Measurements from ENCODE around the gene RFTN1. TPM values are rescaled to one million over a fixed set of nuclear protein-coding genes. Genes with fewer than 3 reads are reported as not detected.

The RFTN1 gene
- total and polyA plus RNA-seq, 2 donors (not counting 1 experiment from before 2014, with no cell fraction given) = 35.1 to 35.5 TPM

- Histone ChIP-seq H3K9me3 (ENCODE audit: control insufficient read depth, insufficient read depth, low read depth, low read length) (no peaks in the 10 kb centered on the region), H3K79me2 (ENCODE audit: control insufficient read depth, insufficient read depth, low read length) (no peaks in the 10 kb centered on the region), H2AFZ (ENCODE audit: low read length) (no peak overlapping the region), H3K27me3 (ENCODE audit: control insufficient read depth, insufficient read depth, low read length) (no peaks in the 10 kb centered on the region), H3K36me3 (ENCODE audit: control insufficient read depth, insufficient read depth, low read length) (peaks cover 3% of the 10 kb centered on the region), H3K9ac (ENCODE audit: insufficient read depth, low read length) (no peak overlapping the region), H4K20me1 (ENCODE audit: control insufficient read depth, extremely low read depth, insufficient read depth, low read length) (no peaks in the 10 kb centered on the region), H3K27ac (ENCODE audit: insufficient read depth, low read length) (no peak overlapping the region), H3K4me3 (replicated peaks in 1 of 4; ENCODE audit: control extremely low read depth in 1 of 4, insufficient read depth in 1 of 4, low read depth in 3 of 4, low read length in 4 of 4) (no peak overlapping the region), H3K4me2 (ENCODE audit: extremely low read depth, insufficient read depth, low read length) (no peak overlapping the region), H3K4me1 (ENCODE audit: control insufficient read depth, extremely low read depth, insufficient read depth, low read length) (no peaks in the 10 kb centered on the region)
- DNase-seq (ENCODE audit: low read depth in 2 of 2) = no peak
- TF ChIP-seq CTCF (conservative IDR thresholded peaks at IDR 0.05 in 1 of 2, IDR thresholded peaks at IDR 0.05 in 1 of 2; ENCODE audit: low read depth in 1 of 2, low read length in 2 of 2) (no peak), EZH2 (IDR thresholded peaks at IDR 0.05; ENCODE audit: low read length, missing control alignments) (no peak)
These were observed 212.0 kb downstream of the RFTN1 start for GRCh38 chr3:16301507-16301906.

GRCh38 chr3:16300881-16301359 lies 212.6 kb downstream of the RFTN1 start:
- TF ChIP-seq EZH2 (IDR thresholded peaks at IDR 0.05; ENCODE audit: low read length, missing control alignments) (no peak), CTCF (conservative IDR thresholded peaks at IDR 0.05 in 1 of 2, IDR thresholded peaks at IDR 0.05 in 1 of 2; ENCODE audit: low read depth in 1 of 2, low read length in 2 of 2) (no peak)
- H3K9ac ChIP-seq (ENCODE audit: insufficient read depth, low read length) = no peak overlapping the region
- H3K9me3 ChIP-seq (ENCODE audit: control insufficient read depth, insufficient read depth, low read depth, low read length) = no peaks in the 10 kb centered on the region
- DNase-seq (ENCODE audit: low read depth in 2 of 2) = no peak
- no peaks in the 10 kb centered on the region for H3K4me1 ChIP-seq (ENCODE audit: control insufficient read depth, extremely low read depth, insufficient read depth, low read length)
- H3K79me2 ChIP-seq (ENCODE audit: control insufficient read depth, insufficient read depth, low read length) = no peaks in the 10 kb centered on the region
- H3K4me2 ChIP-seq (ENCODE audit: extremely low read depth, insufficient read depth, low read length) = no peak overlapping the region
- no peak overlapping the region for H2AFZ ChIP-seq (ENCODE audit: low read length)
- peaks cover 3% of the 10 kb centered on the region for H3K36me3 ChIP-seq (ENCODE audit: control insufficient read depth, insufficient read depth, low read length)
- no peaks in the 10 kb centered on the region for H4K20me1 ChIP-seq (ENCODE audit: control insufficient read depth, extremely low read depth, insufficient read depth, low read length)
- H3K27me3 ChIP-seq (ENCODE audit: control insufficient read depth, insufficient read depth, low read length) = no peaks in the 10 kb centered on the region
- H3K27ac ChIP-seq (ENCODE audit: insufficient read depth, low read length) = no peak overlapping the region
- no peak overlapping the region for H3K4me3 ChIP-seq (replicated peaks in 1 of 4; ENCODE audit: control extremely low read depth in 1 of 4, insufficient read depth in 1 of 4, low read depth in 3 of 4, low read length in 4 of 4)

- H3K79me2 ChIP-seq (ENCODE audit: control insufficient read depth, insufficient read depth, low read length) = no peaks in the 10 kb centered on the region
- no peak overlapping the region for H3K4me2 ChIP-seq (ENCODE audit: extremely low read depth, insufficient read depth, low read length)
- DNase-seq (ENCODE audit: low read depth in 2 of 2) = peak in 1 of 2 donors; percentile 75
- peaks cover 3% of the 10 kb centered on the region for H3K36me3 ChIP-seq (ENCODE audit: control insufficient read depth, insufficient read depth, low read length)
- no peaks in the 10 kb centered on the region for H4K20me1 ChIP-seq (ENCODE audit: control insufficient read depth, extremely low read depth, insufficient read depth, low read length)
- TF ChIP-seq EZH2 (IDR thresholded peaks at IDR 0.05; ENCODE audit: low read length, missing control alignments) (no peak), CTCF (conservative IDR thresholded peaks at IDR 0.05 in 1 of 2, IDR thresholded peaks at IDR 0.05 in 1 of 2; ENCODE audit: low read depth in 1 of 2, low read length in 2 of 2) (no peak)
- H3K27ac ChIP-seq (ENCODE audit: insufficient read depth, low read length) = no peak overlapping the region
- H3K9ac ChIP-seq (ENCODE audit: insufficient read depth, low read length) = no peak overlapping the region
- H2AFZ ChIP-seq (ENCODE audit: low read length) = no peak overlapping the region
- no peak overlapping the region for H3K4me3 ChIP-seq (replicated peaks in 1 of 4; ENCODE audit: control extremely low read depth in 1 of 4, insufficient read depth in 1 of 4, low read depth in 3 of 4, low read length in 4 of 4)
- H3K27me3 ChIP-seq (ENCODE audit: control insufficient read depth, insufficient read depth, low read length) = no peaks in the 10 kb centered on the region
- H3K4me1 ChIP-seq (ENCODE audit: control insufficient read depth, extremely low read depth, insufficient read depth, low read length) = no peaks in the 10 kb centered on the region
- H3K9me3 ChIP-seq (ENCODE audit: control insufficient read depth, insufficient read depth, low read depth, low read length) = no peaks in the 10 kb centered on the region
These were observed 213.2 kb downstream of the RFTN1 start for GRCh38 chr3:16300307-16300706.
